NCI-H1694 (cell line): ENCODE measurements around the gene MADCAM1.
A peak's percentile ranks its signal among the peaks of the same experiment; 100 is the strongest.
"Not testable (repeated sequence)": the region's sequence is repeated elsewhere in the genome, so short reads cannot be mapped to it uniquely, and the experiment has no call there.

Experiments used
- DNase-seq: peaks from one replicate; lab custom pipeline; 2025; lab: John Stamatoyannopoulos, UW

MADCAM1 gene

DNA sequence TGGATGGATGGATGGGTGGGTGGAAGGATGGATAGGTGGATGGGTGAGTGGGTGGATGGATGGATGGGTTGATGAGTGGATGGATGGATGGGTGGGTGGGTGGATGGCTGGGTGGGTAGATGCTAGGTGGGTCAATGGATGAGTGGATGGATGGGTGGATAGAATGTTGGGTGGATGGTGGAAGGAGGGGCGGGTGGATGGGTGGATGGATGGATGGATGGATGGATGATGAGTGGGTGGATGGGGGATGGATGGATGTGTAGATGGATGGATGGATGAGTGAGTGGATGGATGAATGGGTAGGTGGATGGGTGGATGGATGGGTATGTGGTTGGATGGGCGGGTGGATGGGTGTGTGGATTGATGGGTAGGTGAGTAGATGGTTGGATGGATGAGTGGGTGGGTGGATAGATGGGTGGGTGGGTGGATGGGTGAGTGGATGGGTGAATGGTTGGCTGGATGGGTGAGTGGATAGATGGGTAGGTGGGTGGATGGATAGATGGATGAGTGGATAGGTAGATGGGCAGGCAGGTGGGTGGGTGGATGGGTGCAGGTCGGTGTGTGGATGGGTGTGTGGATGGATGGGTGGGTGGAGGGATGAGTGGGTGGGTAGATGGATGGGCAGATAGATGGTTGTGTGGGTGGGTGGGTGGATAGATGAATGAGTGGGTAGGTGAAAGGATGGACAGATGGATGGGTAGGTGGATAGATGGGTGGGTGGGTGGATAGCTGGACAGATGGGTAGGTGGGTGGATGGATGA is 31.1 kb upstream of the MADCAM1 start:
- no peak for DNase-seq

DNA sequence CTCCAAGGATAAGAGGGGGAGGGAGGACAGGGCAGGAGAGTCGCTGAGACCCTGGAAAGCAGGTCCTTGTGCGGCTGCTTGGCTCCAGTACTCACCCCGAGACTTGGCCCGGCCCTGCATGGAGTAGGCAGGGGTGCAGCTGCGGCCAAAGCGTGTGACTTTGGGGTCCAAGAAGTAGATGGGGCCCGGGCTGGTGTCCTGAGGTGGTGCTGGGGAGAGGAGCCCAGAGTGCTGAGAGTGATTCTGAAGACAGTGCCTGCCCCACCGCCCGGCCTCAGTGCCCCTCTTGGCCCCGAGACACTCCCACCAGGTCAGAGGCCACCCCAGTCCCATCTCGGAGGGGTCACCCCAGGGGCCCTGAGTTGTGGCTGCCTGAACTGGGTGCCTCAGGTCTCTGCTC is 28.7 kb upstream of the MADCAM1 start:
- no peak for DNase-seq

DNA sequence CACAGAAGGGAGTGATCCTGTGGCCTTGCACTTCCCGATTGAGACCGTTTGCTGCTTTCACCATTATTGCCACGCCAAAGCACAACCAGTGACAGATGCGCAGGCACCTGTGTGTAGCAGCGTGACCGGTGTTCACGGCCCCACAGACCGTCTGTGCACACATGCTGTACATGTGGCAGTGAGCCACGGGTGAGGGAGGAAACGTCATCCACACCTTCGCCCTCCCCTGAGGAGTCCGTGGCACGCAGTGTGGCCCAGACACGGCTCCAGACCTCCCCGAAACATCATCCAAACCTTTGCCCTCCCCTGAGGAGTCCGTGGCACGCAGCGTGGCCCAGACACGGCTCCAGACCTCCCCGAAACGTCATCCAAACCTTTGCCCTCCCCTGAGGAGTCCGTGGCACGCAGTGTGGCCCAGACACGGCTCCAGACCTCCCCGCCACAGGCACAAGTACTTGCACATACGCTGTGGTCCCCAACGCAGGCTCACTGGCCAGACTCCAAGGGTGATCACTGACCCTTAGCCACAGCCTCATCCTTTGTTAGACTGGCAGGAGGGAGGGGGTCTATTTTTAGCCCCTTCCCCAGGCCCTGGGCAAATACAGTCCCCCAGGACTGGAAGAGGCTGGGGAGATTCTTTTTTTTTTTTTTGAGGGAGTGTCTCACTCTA is 27.6 kb upstream of the MADCAM1 start:
- no peak for DNase-seq

DNA sequence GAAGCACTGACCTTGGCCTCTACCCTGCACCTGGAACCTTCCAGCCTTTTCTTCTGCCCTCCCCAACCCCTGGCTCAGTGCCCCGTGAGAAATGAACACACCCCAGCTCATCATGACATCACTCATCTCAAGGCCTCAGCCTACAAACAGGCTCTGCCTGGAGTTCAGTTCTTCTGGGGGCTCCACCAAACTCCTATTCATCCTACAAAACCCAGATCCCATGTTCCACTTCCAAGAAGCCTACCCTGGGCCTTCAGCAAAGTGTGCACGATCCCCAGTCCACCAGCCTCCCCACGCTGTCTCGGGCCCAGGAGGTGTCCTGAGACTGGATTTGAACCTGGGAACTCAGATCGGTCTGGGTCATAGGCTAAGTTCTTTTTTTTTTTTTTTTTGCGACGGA is 26.5 kb upstream of the MADCAM1 start:
- no peak for DNase-seq

DNA sequence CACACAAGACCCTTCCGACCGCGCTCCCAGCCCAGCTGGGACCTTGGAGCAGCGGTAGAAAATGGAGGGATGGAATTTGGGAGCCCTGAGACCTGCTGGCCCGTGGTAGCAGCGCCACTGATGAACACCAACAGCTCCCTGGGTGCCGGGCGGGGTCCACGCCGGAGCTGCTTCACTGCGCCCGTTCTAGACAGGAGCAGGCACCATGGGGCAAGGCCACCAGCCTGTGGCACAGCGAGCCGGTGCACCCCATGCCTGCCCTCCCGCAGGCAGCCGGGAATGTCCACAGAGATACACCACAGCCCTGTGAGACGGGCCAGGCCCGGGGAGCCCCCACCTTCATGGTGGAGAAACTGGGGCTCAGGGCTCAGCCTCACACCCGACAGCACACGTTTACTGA is 25.6 kb upstream of the MADCAM1 start:
- no peak for DNase-seq

DNA sequence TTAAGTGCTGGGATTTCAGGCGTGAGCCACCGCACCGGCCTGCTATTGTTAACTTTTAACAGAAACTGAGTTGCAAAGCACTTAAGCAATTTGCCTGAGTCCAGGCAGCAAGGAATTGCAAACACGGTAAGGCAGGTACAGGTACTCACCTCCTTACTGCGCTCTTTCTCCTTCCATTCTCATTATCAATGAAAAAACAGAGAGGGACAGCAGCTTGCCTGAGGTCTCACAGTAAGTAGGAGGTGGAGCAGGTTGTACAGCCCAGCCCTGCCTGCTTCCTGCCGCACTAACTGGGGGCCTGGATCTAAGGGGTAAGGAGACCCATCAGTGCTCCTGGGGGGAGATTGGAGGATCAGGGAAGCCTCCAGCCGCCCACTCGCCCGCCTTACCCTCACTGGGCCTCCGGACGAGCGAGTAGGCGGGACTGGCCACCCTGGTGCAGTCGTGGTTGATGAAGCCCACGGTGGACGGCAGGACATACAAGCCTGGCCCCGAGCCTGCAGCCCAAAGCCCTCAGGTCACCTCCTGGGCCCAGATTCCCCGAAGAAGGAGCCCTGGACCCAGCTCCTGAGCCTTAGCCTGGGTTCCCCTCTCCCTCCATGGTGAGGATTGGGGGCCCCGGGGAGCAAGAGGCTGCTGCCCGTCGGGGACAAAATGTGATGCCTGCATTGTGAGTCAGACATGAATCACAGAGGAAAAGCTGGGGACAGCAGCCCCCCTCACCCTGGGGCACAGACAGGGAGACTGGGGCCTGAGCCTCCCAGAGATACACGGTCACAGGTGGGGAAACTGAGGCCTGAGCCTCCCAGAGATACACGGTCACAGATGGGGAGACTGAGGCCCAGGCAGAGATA is 24.1 kb upstream of the MADCAM1 start:
- no peak for DNase-seq

DNA sequence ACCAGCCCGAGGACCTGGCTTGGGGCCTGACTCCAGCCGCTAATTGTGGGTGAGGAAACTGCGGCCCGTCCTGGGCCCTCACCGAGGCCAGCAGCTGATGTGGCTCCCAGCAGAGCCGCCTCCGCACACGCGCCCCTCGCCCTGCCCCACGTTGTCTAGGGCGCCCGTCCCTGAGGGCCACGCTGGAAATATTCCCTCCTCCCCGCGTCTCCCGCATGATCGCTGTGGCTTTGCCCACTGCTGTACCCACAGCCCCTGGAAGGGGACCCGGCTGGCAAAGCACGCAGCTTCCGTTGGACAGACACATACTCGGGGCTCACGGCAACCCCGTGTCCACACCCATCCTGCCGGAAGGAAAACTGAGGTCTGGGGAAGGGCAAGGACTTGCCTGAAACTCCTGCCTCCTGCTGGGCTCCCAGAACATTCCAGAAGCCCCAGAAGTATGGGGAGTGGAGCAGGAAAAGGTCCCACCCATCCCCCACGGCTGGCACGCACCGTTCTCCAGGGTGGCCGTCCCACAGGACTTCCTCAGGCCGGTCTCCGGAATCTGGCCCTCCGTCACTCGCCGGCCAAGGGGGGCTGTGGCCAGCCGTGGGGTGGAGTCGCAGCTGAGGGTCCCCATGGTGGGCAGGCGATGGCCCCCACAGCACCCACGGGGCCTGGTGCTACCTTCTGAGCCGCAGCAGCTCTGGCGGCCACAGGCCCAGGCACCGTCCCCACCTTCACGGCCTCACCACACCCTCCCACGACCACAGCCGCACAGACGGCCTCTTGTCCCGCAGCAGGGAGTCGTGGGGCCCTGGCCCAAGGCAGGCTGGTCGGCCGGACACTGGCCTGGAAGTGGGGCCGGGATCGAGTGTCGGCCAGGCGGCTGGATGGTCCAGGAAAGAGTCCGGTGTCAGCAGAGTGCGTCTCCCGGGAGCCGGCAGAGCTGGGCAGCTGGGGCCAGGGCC is 21.9 kb upstream of the MADCAM1 start:
- no peak for DNase-seq

DNA sequence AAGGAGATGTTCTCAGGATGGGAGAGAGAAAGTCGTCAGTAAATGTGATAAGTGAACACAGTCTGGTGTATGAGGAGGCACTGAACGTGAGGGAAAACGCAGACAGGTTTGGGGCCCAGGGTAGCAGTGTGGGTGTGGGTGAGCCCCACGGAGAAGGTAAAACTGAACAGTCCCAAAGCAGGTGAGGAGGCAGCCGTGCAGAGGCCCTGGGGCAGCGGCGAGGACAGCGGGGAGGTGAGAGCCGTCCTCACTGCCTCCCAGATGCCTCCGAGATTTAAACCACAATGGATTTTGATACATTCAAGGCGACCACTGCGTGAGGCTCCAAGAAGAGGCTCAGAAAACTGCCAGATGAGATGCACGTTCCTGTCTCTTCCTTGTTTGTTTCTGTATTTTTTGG is 20.9 kb upstream of the MADCAM1 start:
- DNase-seq: no peak

DNA sequence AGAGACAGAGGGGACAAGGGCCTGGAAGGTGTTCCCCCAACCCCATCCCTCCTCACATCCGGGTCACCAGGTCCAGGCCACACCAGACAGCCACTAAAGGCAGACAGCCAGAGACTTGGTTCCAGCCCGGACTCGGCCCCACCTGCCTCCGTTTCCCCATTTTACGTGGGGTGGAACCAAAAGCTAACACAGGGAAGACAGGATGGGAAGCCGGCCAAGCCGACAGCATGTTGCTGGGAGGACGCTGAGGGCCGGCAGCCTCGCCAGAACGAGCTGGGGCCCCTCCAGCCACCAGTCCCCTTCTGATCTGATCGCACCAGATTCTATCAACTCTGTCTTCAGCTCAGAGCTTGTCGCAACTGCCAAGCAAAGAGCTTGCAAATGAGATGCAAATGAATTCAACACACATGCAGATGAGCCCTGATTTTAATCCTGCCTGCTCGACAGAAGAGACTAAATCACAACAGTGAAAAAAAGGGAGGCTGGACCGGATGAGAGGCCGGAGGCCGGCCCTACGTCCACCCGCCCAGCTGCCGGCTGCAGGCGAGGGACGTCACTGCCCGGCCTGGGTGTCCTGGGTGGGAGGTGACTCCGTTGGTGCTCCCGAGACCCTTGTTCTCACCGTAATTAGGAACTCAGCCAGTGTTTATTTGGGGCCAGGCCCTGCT is 17.9 kb upstream of the MADCAM1 start:
- no peak for DNase-seq

DNA sequence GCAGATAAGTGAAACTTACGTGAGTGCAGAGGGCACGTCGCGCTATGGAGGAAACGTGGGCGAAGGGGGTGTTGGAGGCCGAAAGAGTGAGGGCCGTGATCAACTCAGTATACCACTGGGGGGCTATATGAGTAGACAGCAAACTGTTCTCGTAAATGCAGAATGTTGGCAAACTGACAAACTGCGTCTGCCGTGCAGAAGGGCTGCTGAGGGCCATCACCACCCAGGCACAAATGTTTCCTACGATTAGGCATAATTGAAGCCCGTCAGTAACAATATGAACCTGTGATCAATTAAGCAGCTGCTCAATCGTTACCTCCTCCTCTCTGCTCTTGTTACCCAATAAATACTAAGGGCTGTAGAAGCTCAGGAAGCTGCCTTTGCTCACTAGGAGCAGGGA is 17.3 kb upstream of the MADCAM1 start:
- no peak for DNase-seq

DNA sequence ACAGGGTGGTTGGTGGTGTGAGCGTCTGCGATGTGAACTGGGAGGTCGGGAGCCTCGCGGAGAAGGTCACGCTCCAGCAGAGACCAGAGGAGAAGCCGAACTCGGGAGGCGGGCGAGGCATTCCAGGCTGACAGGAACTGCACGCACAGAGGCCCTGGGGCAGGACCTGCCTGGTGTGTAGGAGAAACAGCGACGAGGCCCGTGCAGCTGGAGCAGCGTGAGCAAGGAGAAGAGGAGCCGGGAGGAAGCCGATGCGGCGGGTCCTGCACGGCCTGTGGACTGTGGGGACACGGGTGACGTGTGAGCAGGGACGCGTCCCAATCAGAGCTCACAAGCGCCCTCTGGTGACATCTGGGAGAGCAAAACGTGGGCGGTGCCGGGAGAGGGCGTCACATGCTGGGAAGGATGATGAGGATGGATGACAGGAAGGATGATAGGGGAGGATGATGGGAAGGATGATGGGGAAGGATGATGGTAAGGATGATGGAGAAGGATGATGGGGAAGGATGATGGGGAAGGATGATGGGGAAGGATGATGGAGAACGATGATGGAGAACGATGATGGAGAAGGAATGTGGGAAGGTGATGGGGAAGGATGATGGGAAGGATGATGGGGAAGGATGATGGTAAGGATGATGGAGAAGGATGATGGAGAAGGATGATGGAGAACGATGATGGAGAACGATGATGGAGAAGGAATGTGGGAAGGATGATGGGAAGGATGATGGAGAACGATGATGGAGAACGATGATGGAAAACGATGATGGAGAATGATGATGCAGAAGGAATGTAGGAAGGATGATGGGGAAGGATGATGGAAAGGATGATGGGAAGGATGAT is 16.1 kb upstream of the MADCAM1 start:
- peak; percentile 27 for DNase-seq

DNA sequence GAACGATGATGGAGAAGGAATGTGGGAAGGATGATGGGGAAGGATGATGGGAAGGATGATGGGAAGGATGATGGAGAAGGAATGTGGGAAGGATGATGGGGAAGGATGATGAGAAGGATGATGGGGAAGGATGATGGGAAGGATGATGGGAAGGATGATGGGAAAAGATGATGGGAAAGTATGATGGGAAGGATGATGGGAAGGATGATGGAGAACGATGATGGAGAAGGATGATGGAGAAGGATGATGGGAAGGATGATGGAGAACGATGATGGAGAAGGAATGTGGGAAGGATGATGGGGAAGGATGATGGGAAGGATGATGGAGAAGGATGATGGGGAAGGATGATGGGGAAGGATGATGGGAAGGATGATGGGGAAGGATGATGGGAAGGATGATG is 15.2 kb upstream of the MADCAM1 start:
- DNase-seq: not testable (repeated sequence)

DNA sequence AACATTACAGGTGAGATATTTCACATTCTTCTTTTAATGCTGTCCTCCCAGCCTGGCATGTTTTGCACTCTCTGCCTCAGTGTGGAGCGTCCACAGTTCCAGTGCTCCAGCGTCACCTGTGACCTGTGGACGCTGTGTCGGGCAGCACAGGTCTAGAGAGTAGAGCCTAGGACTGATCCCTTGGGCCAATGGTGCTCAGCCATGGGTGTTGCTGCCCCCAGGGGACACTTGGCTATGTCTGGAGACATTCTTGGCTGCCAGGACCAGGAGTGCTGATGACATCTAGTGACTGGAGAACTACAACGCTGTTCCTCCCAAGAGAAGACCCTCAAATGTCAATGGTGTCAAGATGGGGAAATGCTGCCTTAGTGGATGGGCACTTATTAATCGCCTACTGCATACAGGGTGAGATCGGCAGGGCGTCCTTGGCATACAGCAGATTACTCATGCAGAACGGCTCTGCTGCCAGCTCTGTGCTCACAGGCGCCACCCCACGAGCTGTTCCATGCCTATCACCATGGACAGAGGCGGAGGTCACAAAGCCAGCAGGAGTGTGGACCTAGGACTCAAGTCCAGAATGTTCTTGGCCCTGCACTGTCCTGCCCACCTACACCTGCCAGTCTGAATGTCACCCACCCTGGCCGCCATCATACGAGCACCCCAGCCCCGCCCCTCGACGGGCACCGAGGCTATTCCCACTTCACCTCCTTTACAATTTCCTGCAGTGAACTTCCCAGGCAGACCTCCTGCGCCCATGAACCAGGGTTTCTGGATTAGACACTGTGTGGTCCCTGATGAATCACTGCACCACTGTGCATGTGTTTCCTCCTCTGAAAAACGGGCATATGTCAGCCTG is 13.9 kb upstream of the MADCAM1 start:
- DNase-seq: no peak

DNA sequence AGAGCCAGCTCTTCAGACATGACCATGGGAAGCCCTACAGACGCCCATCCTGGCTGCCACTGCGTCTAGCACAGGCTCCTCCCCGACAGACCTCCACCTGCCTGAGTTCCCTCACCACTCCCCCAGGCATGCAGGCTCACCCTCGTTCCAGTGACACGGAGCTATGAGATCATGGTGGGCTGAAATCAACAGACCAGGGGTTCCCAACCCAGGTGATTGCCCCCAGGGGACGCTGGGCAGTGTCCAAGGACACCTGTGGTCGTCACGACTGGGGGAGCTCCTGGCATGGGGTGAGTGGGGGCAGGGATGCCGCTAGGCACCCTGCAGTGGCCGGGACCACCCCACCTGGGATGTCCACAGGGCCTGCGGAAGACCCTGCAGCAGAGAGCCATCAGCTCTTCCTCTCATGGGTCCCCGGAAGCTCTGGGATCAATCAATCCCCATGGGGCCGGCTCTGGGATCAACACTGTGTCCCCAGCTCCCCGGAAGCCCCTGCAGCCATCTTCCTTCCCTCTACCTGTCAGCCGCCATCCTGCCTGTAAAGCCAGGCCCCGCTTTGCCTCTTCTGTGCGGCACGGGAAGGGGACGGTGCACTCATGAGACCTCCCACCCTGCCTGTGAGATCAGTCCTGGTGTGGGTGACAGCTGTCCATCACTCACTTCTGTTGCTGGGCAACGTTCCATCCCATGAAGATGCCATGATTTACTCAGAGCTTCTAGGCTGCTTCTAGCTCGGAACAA is 12.8 kb upstream of the MADCAM1 start:
- no peak for DNase-seq

DNA sequence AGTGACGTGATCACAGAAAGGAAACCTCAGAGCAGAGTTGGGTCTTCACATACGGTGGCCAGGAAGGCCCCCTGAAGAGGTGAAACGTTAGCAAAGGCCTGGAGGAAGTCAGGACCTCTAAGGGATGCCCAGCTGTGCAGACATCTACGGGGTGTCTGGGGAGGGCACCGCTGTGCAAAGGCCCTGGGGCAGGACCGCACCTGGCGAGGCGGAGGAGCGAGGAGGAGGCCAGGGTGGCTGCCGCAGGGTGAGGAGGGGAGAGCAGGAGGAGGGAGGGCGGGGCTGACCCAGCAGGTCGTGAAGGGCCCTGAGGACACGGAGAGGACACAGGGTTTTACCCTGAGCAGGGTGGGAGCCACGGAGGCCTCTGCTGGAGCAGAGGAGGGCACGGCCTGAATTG is 11.8 kb upstream of the MADCAM1 start:
- no peak for DNase-seq

DNA sequence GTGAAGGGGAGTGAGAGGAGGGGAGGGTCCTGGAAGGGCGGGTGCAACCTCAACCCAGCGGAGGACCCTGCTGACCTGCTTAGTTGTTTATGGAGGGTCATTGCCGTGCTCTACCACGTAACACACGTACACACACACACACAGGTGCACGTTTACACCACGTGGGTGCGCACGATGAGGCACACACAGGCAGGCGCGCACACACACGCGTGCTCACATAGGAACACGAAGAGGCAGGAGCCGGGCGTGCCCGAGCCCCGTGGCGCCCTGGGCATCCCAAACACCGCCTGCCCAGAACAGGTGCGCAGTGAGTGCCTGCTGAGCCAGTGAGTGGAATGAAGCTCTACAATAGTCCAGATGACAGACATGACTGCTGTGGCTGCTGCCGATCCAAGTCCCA is 11.2 kb upstream of the MADCAM1 start:
- DNase-seq: no peak

DNA sequence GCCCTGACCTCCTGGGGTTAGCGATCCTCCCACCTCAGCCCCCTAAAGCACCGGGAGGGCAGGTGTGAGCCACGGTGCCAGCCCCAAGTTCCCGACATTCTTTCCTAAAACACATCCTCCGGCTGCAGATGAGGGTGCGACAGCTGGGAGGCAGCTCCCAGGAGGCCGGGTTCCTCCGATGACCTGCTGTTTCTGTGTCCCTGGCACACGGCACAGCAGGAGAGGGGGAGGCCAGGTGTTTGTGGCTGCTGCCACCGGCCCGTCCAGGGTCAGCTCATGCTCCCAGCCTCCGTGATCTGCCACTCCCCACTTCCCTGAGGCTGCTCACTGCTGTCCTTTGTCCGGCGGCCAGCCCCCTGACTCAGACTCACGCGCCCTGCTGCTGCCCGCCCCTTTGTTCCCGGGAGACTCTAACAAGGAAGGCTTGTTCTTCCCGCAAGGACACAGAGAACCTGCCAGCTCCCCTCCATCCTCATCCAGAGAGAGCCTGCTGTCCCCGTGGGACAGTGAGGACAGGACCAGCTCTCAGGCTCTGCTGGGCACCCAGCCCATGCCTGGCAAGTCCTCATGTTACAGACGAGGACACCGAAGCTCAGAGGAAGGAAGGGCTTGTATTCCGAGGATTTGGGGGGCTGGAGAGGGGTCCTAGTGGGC is 10.6 kb upstream of the MADCAM1 start:
- no peak for DNase-seq
